ENCODE measurements around the gene GSS.

DNA sequence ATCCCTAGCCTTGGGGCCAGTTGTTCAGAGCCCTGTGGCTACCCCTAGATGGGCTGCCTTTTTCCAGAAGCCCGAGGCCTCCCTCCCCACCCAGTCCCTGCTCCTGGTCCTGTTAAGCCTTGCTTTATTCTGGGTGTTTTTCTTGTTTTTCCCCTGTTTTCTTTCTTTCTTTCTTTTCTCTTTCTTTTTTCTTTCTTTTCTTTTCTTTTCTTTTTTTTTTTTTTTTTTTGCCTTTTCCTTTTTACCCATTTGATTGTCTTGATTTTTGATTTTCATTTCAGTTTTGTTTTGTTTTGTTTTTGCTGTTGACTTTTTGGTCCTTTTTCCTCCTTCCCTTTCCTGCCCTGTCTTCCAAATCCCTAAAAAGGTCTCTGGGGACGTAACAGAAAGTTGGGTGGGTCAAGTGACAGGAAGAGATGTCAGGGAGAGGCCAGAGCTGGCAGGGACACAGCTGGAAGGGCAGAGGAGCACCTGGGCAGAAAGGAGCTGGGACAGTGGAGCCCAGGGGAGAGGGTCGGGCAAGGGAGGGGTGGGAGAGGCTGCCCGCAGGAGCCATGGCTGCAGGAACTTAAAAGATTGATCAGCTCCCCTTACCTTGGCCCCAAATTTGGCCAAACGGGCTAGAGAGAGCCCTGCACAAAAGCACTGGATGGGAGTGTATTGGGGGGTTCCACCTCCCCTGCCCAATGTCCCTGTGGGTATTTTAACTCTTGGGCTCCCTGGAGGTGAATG is 27.6 kb upstream of the GSS start:
- TF ChIP-seq EZH2phosphoT487 (IDR thresholded peaks at IDR 0.05) (no peak), EZH2 (IDR thresholded peaks at IDR 0.05) (no peak)
- TF ChIP-seq, protein P1, sequence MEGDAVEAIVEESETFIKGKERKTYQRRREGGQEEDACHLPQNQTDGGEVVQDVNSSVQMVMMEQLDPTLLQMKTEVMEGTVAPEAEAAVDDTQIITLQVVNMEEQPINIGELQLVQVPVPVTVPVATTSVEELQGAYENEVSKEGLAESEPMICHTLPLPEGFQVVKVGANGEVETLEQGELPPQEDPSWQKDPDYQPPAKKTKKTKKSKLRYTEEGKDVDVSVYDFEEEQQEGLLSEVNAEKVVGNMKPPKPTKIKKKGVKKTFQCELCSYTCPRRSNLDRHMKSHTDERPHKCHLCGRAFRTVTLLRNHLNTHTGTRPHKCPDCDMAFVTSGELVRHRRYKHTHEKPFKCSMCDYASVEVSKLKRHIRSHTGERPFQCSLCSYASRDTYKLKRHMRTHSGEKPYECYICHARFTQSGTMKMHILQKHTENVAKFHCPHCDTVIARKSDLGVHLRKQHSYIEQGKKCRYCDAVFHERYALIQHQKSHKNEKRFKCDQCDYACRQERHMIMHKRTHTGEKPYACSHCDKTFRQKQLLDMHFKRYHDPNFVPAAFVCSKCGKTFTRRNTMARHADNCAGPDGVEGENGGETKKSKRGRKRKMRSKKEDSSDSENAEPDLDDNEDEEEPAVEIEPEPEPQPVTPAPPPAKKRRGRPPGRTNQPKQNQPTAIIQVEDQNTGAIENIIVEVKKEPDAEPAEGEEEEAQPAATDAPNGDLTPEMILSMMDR (IDR thresholded peaks at IDR 0.05), result no peak

All from neural progenitor cell (in vitro differentiated cells).